A673 (cell line): ENCODE data around the gene ZC3HAV1L. TPM values are rescaled to one million over a fixed set of nuclear protein-coding genes. Genes with fewer than 3 reads are reported as not detected.

Source experiments
- Bru-seq: library from RNA; stranded (reverse); fragments of 400-500 nt; gene quantifications from one replicate; lab custom pipeline; 2021; lab: Mats Ljungman, UMichigan
- BruChase-seq, 2 experiments: library from RNA; stranded (reverse); fragments of 400-500 nt; gene quantifications; one replicate each; lab custom pipeline; 2021; lab: Mats Ljungman, UMichigan
- BruUV-seq: library from RNA; stranded (reverse); fragments of 400-500 nt; replicated peaks from 2 replicates; lab custom pipeline; 2021; lab: Mats Ljungman, UMichigan
- CTCF ChIA-PET: fragments of 300-600 bp; sonication (Branson Sonifier 250); formaldehyde crosslinking; loops from one replicate; lab custom pipeline; 2022; ENCODE audit warnings: antibody characterized with exemption; lab: Charles Lee
- POLR2A ChIA-PET: fragments of 300-600 bp; sonication (Branson Sonifier 250); formaldehyde crosslinking; loops from one replicate; lab custom pipeline; 2022; ENCODE audit warnings: antibody characterized with exemption; ENCODE audit not compliant: low non-redundant PET; lab: Charles Lee
- DNase-seq: peaks from one replicate; pipeline ENCODE4 v3.0.0-alpha.2; 2015; ENCODE audit warnings: low spot score
- H3K27ac ChIP-seq: fragments of 200-600 bp; sonication (generic); 2 replicates; pipeline ENCODE4 v1.5.1; 2016; ENCODE audit warnings: mixed run types, low read depth, mild to moderate bottlenecking, mixed read lengths, antibody characterized with exemption, low read length; ENCODE audit not compliant: poor library complexity, severe bottlenecking
- H3K27me3 ChIP-seq: fragments of 200-600 bp; sonication (generic); replicated peaks from 2 replicates; pipeline ENCODE4 v1.6.1; 2017; ENCODE audit warnings: mixed run types, low read depth, mild to moderate bottlenecking, mixed read lengths, antibody characterized with exemption, low read length; ENCODE audit not compliant: insufficient read depth, poor library complexity
- H3K36me3 ChIP-seq: fragments of 200-600 bp; sonication (generic); 2 replicates; pipeline ENCODE4 v1.6.1; 2016; ENCODE audit warnings: mixed run types, mild to moderate bottlenecking, mixed read lengths, antibody characterized with exemption, low read length; ENCODE audit not compliant: insufficient read depth, poor library complexity, severe bottlenecking
- H3K4me1 ChIP-seq: fragments of 200-600 bp; sonication (generic); 2 replicates; pipeline ENCODE4 v1.6.1; 2017; ENCODE audit warnings: mixed run types, mild to moderate bottlenecking, mixed read lengths, antibody characterized with exemption, low read length; ENCODE audit not compliant: insufficient read depth, poor library complexity, severe bottlenecking
- H3K4me3 ChIP-seq: fragments of 200-600 bp; sonication (generic); 2 replicates; pipeline ENCODE4 v1.5.1; 2016; ENCODE audit warnings: low read depth, mixed run types, mild to moderate bottlenecking, mixed read lengths, low read length; ENCODE audit not compliant: poor library complexity, severe bottlenecking
- H3K9me3 ChIP-seq: fragments of 200-600 bp; sonication (generic); 2 replicates; pipeline ENCODE4 v1.6.1; 2016; ENCODE audit warnings: mixed run types, low read depth, mild to moderate bottlenecking, mixed read lengths, antibody characterized with exemption, low read length; ENCODE audit not compliant: poor library complexity, severe bottlenecking
- CTCF ChIP-seq: fragments of 300-800, 200-600 bp; sonication (generic); conservative IDR thresholded peaks from 2 replicates; pipeline ENCODE4 v1.5.1; 2017; ENCODE audit warnings: low read depth, mild to moderate bottlenecking, antibody characterized with exemption, low read length, moderate library complexity, mixed read lengths
- EZH2 ChIP-seq: fragments of 200-600 bp; sonication (generic); IDR thresholded peaks from 2 replicates; pipeline ENCODE4 v1.6.1; 2017; ENCODE audit warnings: borderline replicate concordance, low read depth, mild to moderate bottlenecking, mixed read lengths, antibody characterized with exemption, low read length; ENCODE audit not compliant: poor library complexity, severe bottlenecking
- intact Hi-C: fragments of 100-400 bp; cut with micrococcal nuclease; formaldehyde crosslinking; loops from one replicate; pipeline ENCODE4 v1.10.0; 2022; ENCODE audit not compliant: unreplicated experiment
- long read RNA-seq: library from polyadenylated mRNA; stranded (forward); transcript quantifications from one replicate; pipeline ENCODE4 v2.0.0, GENCODE V29; 2022
- total RNA-seq: library from RNA; stranded (reverse); gene quantifications from 2 replicates; pipeline ENCODE4 v1.2.3, GENCODE V29; 2021

ZC3HAV1L gene
- total RNA-seq (35.3 and 36.5 TPM in 2 replicates), Bru-seq, nascent RNA (percentile 91 among the genes with signal in this experiment), BruChase-seq, experiment 1, labeled RNA remaining after a 2-hour chase (percentile 96 among the genes with signal in this experiment), BruChase-seq, experiment 2, labeled RNA remaining after a 6-hour chase (percentile 96 among the genes with signal in this experiment)
- long read RNA-seq, partial matches to known transcripts: 2 of 2 reads
- long read RNA-seq, other reads (novel, unspliced or antisense): 0 of 2 reads

GRCh38 chr7:139035586-139036353 lies at the start of gene ZC3HAV1L:
Gene ZC3HAV1L, minus strand, starts transcription at chr7:139036042. Its CDS starts 25 bp downstream, at chr7:139036017.
- Histone ChIP-seq H3K27me3 (no peaks in the 10 kb centered on the region), H3K4me3 (peak within 1 kb of the TSS; percentile 93), H3K4me1 (peaks cover 7% of the 10 kb centered on the region), H3K27ac (peak within 1 kb of the TSS; percentile 95), H3K9me3 (no peaks in the 10 kb centered on the region), H3K36me3 (peaks cover 30% of the 10 kb centered on the region)
- ChIA-PET POLR2A (interaction anchor here (0.6 kb wide), 1 partner anchor 23 kb away, joined by 3 read pairs; no protein-coding TSS in a partner anchor), CTCF (no interaction called here)
- intact Hi-C loops: no loop called here
- no peak for TF ChIP-seq EZH2
- TF ChIP-seq CTCF: no peak
- no TSS peak for BruUV-seq
- peak; percentile 86 for DNase-seq

- ChIA-PET CTCF (no interaction called here), POLR2A (no interaction called here)
- Histone ChIP-seq H3K4me1 (no peaks in the 10 kb centered on the region), H3K9me3 (no peaks in the 10 kb centered on the region), H3K36me3 (peaks cover 11% of the 10 kb centered on the region), H3K4me3 (no peak overlapping the region), H3K27me3 (no peaks in the 10 kb centered on the region), H3K27ac (no peak overlapping the region)
- BruUV-seq: no TSS peak
- TF ChIP-seq CTCF (no peak), EZH2 (no peak)
- DNase-seq: no peak
- intact Hi-C loops: no loop called here
These were observed 48.9 kb upstream of the ZC3HAV1L start for GRCh38 chr7:139084709-139085108.

- Histone ChIP-seq H3K27me3 (no peaks in the 10 kb centered on the region), H3K4me1 (no peaks in the 10 kb centered on the region), H3K36me3 (peaks cover 2% of the 10 kb centered on the region), H3K4me3 (no peak overlapping the region), H3K9me3 (no peaks in the 10 kb centered on the region), H3K27ac (no peak overlapping the region)
- no TSS peak for BruUV-seq
- no peak for DNase-seq
- intact Hi-C loops: no loop called here
- ChIA-PET POLR2A (no interaction called here), CTCF (no interaction called here)
- TF ChIP-seq EZH2 (no peak), CTCF (no peak)
These were observed 45.7 kb upstream of the ZC3HAV1L start for GRCh38 chr7:139081584-139081983.
